ENCODE data around the gene ERCC6L2.

ERCC6L2 gene

GRCh38 chr9:95942016-95942415 is 66.5 kb downstream of the ERCC6L2 start:
- DNase-seq (ENCODE audit: low read depth) = no peak
- H3K4me3 ChIP-seq (ENCODE audit: low read depth, low read length) = no peak overlapping the region
- TF ChIP-seq CTCF (conservative IDR thresholded peaks at IDR 0.05; ENCODE audit: low read depth, low read length) = no peak

GRCh38 chr9:95947118-95947517 is 71.6 kb downstream of the ERCC6L2 start:
- no peak for TF ChIP-seq CTCF (conservative IDR thresholded peaks at IDR 0.05; ENCODE audit: low read depth, low read length)
- no peak overlapping the region for H3K4me3 ChIP-seq (ENCODE audit: low read depth, low read length)
- DNase-seq (ENCODE audit: low read depth) = peak; percentile 31

GRCh38 chr9:95952471-95952870 is 77.0 kb downstream of the ERCC6L2 start:
- no peak for DNase-seq (ENCODE audit: low read depth)
- H3K4me3 ChIP-seq (ENCODE audit: low read depth, low read length) = no peak overlapping the region
- no peak for TF ChIP-seq CTCF (conservative IDR thresholded peaks at IDR 0.05; ENCODE audit: low read depth, low read length)

GRCh38 chr9:95953986-95954385 is 78.5 kb downstream of the ERCC6L2 start:
- TF ChIP-seq CTCF (conservative IDR thresholded peaks at IDR 0.05; ENCODE audit: low read depth, low read length) = no peak
- no peak overlapping the region for H3K4me3 ChIP-seq (ENCODE audit: low read depth, low read length)
- no peak for DNase-seq (ENCODE audit: low read depth)

GRCh38 chr9:95954940-95955339 is 79.4 kb downstream of the ERCC6L2 start:
- no peak for TF ChIP-seq CTCF (conservative IDR thresholded peaks at IDR 0.05; ENCODE audit: low read depth, low read length)
- DNase-seq (ENCODE audit: low read depth) = no peak
- H3K4me3 ChIP-seq (ENCODE audit: low read depth, low read length) = no peak overlapping the region

- DNase-seq (ENCODE audit: low read depth) = no peak
- TF ChIP-seq CTCF (conservative IDR thresholded peaks at IDR 0.05; ENCODE audit: low read depth, low read length) = no peak
- no peak overlapping the region for H3K4me3 ChIP-seq (ENCODE audit: low read depth, low read length)
Observed at GRCh38 chr9:95962936-95963335, 87.4 kb downstream of the ERCC6L2 start.

- TF ChIP-seq CTCF (conservative IDR thresholded peaks at IDR 0.05; ENCODE audit: low read depth, low read length) = no peak
- DNase-seq (ENCODE audit: low read depth) = no peak
- H3K4me3 ChIP-seq (ENCODE audit: low read depth, low read length) = no peak overlapping the region
Observed at GRCh38 chr9:95963659-95964058, 88.2 kb downstream of the ERCC6L2 start.

All from choroid plexus epithelial cell (primary cell).